Left ventricle myocardium inferior (tissue), 1 donor: ENCODE results near the gene CIT. TPM values are rescaled to one million over a fixed set of nuclear protein-coding genes. Genes with fewer than 3 reads are reported as not detected.

Experiments
- DNase-seq: peaks from one replicate; pipeline ENCODE4 v3.0.0-alpha.2; 2020
- H3K27ac ChIP-seq: fragments of 200-600 bp; replicated peaks from 2 replicates; pipeline ENCODE4 v1.8.0; 2021
- H3K27me3 ChIP-seq: fragments of 200-600 bp; 2 replicates; pipeline ENCODE4 v1.8.0; 2021; ENCODE audit warnings: low read depth
- H3K36me3 ChIP-seq: fragments of 200-600 bp; 2 replicates; pipeline ENCODE4 v1.8.0; 2021
- H3K4me1 ChIP-seq: fragments of 200-600 bp; 2 replicates; pipeline ENCODE4 v1.8.0; 2021
- H3K4me3 ChIP-seq: fragments of 200-600 bp; 2 replicates; pipeline ENCODE4 v1.8.0; 2021; ENCODE audit warnings: mild to moderate bottlenecking, moderate library complexity
- H3K9me3 ChIP-seq: fragments of 200-600 bp; replicated peaks from 2 replicates; pipeline ENCODE4 v1.8.0; 2021
- intact Hi-C: fragments of 100-400 bp; cut with micrococcal nuclease; formaldehyde crosslinking; loops from one replicate; pipeline ENCODE4 v1.11.0; 2022
- long read RNA-seq: library from polyadenylated mRNA; unstranded; transcript quantifications from one replicate; pipeline ENCODE4 v2.0.0, GENCODE V29; 2021
- total RNA-seq: library from RNA; stranded (reverse); fragmentation: NEBNext Ultra II Directional; extraction: Animal tissue kit (Norgen Biotek cat#: 25700); gene quantifications from one replicate; pipeline ENCODE4 v1.2.1, GENCODE V29; 2021
- TF ChIP-seq, protein P1 (sequence below): fragments of 200-600 bp; IDR thresholded peaks from 2 replicates; pipeline ENCODE4 v1.8.0; 2021; ENCODE audit warnings: antibody characterized with exemption, mild to moderate bottlenecking, borderline replicate concordance
- donor health status: DM: no; HTN: yes; CAD: no; lungs with severe emphysema.

CIT gene, protein sequence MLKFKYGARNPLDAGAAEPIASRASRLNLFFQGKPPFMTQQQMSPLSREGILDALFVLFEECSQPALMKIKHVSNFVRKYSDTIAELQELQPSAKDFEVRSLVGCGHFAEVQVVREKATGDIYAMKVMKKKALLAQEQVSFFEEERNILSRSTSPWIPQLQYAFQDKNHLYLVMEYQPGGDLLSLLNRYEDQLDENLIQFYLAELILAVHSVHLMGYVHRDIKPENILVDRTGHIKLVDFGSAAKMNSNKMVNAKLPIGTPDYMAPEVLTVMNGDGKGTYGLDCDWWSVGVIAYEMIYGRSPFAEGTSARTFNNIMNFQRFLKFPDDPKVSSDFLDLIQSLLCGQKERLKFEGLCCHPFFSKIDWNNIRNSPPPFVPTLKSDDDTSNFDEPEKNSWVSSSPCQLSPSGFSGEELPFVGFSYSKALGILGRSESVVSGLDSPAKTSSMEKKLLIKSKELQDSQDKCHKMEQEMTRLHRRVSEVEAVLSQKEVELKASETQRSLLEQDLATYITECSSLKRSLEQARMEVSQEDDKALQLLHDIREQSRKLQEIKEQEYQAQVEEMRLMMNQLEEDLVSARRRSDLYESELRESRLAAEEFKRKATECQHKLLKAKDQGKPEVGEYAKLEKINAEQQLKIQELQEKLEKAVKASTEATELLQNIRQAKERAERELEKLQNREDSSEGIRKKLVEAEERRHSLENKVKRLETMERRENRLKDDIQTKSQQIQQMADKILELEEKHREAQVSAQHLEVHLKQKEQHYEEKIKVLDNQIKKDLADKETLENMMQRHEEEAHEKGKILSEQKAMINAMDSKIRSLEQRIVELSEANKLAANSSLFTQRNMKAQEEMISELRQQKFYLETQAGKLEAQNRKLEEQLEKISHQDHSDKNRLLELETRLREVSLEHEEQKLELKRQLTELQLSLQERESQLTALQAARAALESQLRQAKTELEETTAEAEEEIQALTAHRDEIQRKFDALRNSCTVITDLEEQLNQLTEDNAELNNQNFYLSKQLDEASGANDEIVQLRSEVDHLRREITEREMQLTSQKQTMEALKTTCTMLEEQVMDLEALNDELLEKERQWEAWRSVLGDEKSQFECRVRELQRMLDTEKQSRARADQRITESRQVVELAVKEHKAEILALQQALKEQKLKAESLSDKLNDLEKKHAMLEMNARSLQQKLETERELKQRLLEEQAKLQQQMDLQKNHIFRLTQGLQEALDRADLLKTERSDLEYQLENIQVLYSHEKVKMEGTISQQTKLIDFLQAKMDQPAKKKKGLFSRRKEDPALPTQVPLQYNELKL (N-terminal part only)
- 0.96 TPM for total RNA-seq
- long read RNA-seq, result 0 reads

DNA sequence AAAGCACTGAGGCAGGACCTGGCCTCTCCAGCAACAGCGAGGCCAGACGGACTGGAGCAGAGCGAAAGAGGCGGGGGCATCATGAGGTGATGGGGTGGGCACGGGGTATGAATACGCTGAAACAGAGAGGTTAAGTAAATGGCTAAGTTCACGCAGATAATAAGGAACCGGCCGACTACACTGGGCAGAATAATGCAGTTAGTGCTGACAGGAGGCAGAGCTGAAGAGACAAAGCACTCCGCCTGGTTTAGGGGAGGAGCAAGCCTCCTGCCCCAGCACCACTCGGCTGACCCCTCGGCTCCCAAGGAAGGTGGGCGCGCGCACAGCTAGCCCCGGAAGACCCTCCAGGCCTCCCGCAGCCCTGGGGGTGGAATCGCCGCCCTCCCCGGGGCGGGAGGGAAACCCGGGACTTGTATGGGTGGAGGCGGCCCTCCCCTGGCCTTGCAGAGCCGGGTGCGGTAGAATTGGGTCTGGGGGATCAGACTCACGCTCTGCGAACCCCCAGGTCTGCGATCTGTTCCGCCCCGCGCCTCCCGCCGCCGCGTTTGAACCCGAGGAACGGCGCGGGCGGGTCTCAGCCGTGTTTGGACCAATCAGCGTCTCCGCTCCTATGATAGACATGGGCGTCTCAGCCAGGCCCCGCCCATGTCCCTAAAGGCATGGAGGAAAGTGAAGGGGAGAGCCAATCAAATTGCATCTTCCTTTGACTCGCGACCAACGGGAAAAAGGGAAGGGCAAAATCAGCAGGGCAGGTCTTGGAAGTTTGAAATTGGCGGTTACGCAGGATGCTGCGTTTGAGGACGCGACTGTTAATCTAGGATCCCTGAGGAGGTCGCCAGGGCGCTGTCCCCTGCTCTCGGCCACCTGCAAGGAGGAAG lies at the start of gene CIT:
Gene CIT, minus strand, starts transcription at position 560 of the 878 bp plus-strand sequence. CDS start 1,152 bp downstream, outside the sequence.
- no peak within 1 kb of the TSS for H3K27ac ChIP-seq

DNA sequence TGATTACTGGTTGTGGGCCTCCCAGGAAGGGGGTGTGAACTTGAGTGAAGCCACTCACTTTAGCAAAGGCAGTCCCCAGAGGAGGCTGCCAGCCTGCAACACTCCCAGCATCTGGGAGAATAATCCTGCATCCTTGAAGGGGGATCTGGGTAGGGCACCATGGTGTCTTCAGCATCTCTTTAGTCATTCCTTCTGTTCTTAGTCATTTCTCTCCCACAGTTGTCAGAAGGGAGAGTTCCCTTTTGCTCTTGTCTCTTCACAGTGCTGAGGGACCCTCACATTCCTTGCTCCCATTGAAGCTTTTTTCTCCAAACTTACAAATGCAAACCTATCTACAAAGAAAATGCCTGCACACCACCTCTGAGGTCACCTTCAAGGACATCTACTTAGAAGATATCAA lies 48.1 kb upstream of the CIT start:
- Histone ChIP-seq H3K4me3 (no peak overlapping the region), H3K27ac (no peak overlapping the region), H3K9me3 (no peaks in the 10 kb centered on the region), H3K36me3 (no peaks in the 10 kb centered on the region), H3K4me1 (no peaks in the 10 kb centered on the region), H3K27me3 (peaks cover 77% of the 10 kb centered on the region)
- TF ChIP-seq, protein P1, sequence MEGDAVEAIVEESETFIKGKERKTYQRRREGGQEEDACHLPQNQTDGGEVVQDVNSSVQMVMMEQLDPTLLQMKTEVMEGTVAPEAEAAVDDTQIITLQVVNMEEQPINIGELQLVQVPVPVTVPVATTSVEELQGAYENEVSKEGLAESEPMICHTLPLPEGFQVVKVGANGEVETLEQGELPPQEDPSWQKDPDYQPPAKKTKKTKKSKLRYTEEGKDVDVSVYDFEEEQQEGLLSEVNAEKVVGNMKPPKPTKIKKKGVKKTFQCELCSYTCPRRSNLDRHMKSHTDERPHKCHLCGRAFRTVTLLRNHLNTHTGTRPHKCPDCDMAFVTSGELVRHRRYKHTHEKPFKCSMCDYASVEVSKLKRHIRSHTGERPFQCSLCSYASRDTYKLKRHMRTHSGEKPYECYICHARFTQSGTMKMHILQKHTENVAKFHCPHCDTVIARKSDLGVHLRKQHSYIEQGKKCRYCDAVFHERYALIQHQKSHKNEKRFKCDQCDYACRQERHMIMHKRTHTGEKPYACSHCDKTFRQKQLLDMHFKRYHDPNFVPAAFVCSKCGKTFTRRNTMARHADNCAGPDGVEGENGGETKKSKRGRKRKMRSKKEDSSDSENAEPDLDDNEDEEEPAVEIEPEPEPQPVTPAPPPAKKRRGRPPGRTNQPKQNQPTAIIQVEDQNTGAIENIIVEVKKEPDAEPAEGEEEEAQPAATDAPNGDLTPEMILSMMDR, result no peak
- intact Hi-C loops, result no loop called here
- DNase-seq, result no peak

More for the DNA sequence above, at the start of gene CIT:
- TF ChIP-seq, protein P1, result no peak
- no peaks in the 10 kb centered on the region for H3K36me3 ChIP-seq
- peaks cover 14% of the 10 kb centered on the region for H3K4me1 ChIP-seq
- intact Hi-C loops, result no loop called here
- DNase-seq, result peak; percentile 86
- no peaks in the 10 kb centered on the region for H3K9me3 ChIP-seq
- peaks cover 6% of the 10 kb centered on the region for H3K27me3 ChIP-seq
- peak within 1 kb of the TSS; percentile 85 for H3K4me3 ChIP-seq

DNA sequence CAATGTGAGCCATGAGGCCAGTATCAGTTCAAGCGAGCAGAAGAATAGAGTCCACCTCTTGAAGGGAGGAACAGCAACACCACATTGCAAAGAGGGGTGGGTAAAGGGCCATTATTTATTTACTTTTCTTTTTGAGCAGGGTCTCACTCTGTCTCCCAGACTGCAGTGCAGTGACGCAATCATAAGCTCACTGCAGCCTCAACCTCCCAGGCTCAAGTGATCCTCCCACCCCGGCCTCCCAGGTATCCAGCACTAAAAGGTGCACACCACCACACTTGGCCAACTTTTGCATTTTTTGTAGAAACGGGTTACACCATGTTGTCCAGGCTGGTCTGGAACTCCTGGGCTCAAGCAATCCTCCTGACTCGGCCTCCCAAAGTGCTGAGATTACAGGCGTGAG lies 42.9 kb upstream of the CIT start:
- TF ChIP-seq, protein P1, result no peak
- H3K36me3 ChIP-seq, result no peaks in the 10 kb centered on the region
- H3K27me3 ChIP-seq, result peaks cover 60% of the 10 kb centered on the region
- no peaks in the 10 kb centered on the region for H3K4me1 ChIP-seq
- no peak for DNase-seq
- H3K4me3 ChIP-seq, result no peak overlapping the region
- no peak overlapping the region for H3K27ac ChIP-seq
- H3K9me3 ChIP-seq, result no peaks in the 10 kb centered on the region
- intact Hi-C loops, result no loop called here

DNA sequence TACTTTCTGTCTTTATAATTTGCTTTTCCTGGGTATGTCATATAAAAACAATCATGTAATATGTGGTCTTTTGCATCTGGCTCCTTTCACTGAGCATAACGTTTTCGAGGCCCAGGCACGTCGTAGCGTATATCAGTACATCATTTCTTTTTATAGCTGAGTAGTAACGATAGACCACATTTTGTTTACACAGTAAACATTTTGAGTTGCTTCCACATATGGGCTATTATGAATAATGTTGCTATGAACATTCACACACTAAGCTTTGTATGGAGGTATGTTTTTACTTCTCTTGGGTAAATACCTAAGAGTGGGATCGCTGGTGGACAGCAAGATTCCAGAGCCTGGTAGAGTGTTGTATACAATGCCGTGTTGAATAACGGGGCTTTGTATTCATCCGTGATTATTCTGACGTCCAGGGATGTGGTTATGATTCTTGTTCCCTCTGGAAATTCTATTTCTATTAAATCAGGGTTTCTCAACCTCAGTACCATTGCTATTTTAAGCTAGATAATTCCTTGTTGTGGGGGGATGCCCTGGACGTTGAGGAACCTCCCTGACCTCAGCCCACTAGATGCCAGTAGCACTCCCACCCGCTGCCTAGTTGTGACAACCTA lies 38.9 kb upstream of the CIT start:
- no peak overlapping the region for H3K27ac ChIP-seq
- intact Hi-C loops, result no loop called here

More for the DNA sequence above, 38.9 kb upstream of the CIT start:
- Histone ChIP-seq H3K4me1 (no peaks in the 10 kb centered on the region), H3K36me3 (no peaks in the 10 kb centered on the region), H3K4me3 (no peak overlapping the region), H3K27me3 (peaks cover 24% of the 10 kb centered on the region), H3K9me3 (no peaks in the 10 kb centered on the region)
- TF ChIP-seq, protein P1, result no peak
- no peak for DNase-seq
